NB4 (cell line): ENCODE measurements around the gene PAFAH1B1.
"Not testable (repeated sequence)": the region's sequence is repeated elsewhere in the genome, so short reads cannot be mapped to it uniquely, and the experiment has no call there.

ENCODE experiments used
- DNase-seq: peaks from one replicate; pipeline ENCODE4 v3.0.0; 2010; ENCODE audit warnings: low read depth
- H3K4me3 ChIP-seq: one replicate; pipeline ENCODE4 v1.5.1; 2011; ENCODE audit warnings: mild to moderate bottlenecking, low read depth, low read length, moderate library complexity
- MAX ChIP-seq: IDR thresholded peaks from 2 replicates; pipeline ENCODE4 v1.6.1; 2011; ENCODE audit warnings: low read depth, low read length
- MYC ChIP-seq: IDR thresholded peaks from 2 replicates; pipeline ENCODE4 v1.6.1; 2011; ENCODE audit warnings: low read depth, low read length
- POLR2A ChIP-seq: IDR thresholded peaks from 2 replicates; pipeline ENCODE4 v1.6.1; 2011; ENCODE audit warnings: mild to moderate bottlenecking; ENCODE audit not compliant: insufficient read length; ENCODE audit errors: extremely low read depth
- TF ChIP-seq, protein P1 (sequence below): IDR thresholded peaks from one replicate; pipeline ENCODE4 v1.5.1; 2012; ENCODE audit warnings: low read depth, low read length

The PAFAH1B1 gene

DNA sequence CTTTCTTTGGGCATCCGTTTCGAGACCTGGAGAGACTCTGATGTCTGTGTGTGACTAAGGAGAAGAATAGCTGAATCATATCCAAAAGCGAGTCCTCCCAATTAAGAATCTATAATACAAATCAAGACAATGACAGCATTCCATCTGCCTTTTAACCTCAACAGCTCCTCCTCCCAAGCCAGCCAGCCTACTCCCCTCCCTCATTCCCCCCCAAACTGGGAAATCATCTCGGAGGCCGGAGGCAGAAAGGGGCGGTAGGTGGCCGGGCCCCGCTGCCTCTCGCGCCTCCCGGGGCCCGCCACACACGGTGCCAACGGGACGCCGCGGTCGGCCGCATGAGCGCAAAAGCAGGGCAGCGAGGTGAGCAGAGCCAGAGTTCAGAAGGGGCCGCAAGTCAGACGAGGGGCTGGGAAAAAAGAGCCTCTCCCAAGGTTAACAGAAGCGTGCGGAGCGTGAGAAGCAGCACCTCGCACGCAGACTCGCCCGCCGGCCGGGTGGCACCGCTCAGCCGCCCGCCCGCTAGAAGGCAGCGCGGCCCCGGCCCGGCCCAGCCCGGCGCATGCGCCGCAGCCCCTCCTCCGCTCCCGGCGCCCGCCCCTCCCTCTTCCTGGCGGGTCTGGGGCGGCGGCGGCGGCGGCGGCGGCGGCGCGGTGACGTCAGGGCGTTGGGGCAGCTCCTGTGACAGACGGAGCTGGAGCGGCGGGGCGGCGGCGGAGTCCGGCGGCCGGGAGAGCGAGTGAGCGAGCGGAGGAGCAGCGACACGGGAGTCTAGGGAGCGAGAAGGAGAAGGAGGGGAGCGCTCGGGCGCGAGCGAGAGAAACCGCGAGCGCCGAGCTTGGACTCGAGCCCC lies at the start of gene PAFAH1B1:
Gene PAFAH1B1 (plus strand): TSS at position 684 of the 850 bp plus-strand sequence. CDS start 44,635 bp downstream, outside the sequence.
- H3K4me3 ChIP-seq, result peak within 1 kb of the TSS; percentile 81
- peak; percentile 89 for DNase-seq
- TF ChIP-seq POLR2A, result peak; percentile 81
- TF ChIP-seq MAX, result no peak
- TF ChIP-seq MYC, result 0 out of 2 replicates have a peak, but pooled peaks have one; percentile 30
- TF ChIP-seq, protein P1, sequence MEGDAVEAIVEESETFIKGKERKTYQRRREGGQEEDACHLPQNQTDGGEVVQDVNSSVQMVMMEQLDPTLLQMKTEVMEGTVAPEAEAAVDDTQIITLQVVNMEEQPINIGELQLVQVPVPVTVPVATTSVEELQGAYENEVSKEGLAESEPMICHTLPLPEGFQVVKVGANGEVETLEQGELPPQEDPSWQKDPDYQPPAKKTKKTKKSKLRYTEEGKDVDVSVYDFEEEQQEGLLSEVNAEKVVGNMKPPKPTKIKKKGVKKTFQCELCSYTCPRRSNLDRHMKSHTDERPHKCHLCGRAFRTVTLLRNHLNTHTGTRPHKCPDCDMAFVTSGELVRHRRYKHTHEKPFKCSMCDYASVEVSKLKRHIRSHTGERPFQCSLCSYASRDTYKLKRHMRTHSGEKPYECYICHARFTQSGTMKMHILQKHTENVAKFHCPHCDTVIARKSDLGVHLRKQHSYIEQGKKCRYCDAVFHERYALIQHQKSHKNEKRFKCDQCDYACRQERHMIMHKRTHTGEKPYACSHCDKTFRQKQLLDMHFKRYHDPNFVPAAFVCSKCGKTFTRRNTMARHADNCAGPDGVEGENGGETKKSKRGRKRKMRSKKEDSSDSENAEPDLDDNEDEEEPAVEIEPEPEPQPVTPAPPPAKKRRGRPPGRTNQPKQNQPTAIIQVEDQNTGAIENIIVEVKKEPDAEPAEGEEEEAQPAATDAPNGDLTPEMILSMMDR, result no peak

GRCh38 chr17:2545393-2545792 lies 48.1 kb upstream of the PAFAH1B1 start:
- DNase-seq, result no peak
- TF ChIP-seq POLR2A, result no peak
- TF ChIP-seq MAX, result no peak
- TF ChIP-seq MYC, result no peak
- TF ChIP-seq, protein P1, result no peak
- no peak overlapping the region for H3K4me3 ChIP-seq

GRCh38 chr17:2547176-2547575 lies 46.3 kb upstream of the PAFAH1B1 start:
- DNase-seq, result no peak
- H3K4me3 ChIP-seq, result no peak overlapping the region
- no peak for TF ChIP-seq MYC
- TF ChIP-seq POLR2A, result no peak
- TF ChIP-seq, protein P1, result no peak
- TF ChIP-seq MAX, result no peak

DNA sequence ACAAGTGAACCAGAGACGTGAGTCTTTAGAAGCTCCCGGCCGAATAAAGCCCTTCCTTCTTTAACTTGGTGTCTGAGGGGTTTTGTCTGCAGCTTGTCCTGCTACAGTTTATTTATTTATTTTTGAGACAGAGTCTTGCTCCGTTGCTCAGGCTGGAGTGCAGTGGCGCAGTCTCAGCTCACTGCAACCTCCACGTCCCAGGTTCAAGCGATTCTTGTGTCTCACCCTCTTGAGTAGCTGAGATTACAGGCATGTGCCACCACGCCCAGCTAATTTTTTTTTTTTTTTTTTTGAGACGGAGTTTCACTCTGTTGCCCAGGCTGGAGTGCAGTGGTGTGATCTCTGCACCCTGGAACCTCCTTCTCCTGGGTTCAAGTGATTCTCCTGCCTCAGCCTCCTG lies 45.4 kb upstream of the PAFAH1B1 start:
- not testable (repeated sequence) for H3K4me3 ChIP-seq, DNase-seq

DNA sequence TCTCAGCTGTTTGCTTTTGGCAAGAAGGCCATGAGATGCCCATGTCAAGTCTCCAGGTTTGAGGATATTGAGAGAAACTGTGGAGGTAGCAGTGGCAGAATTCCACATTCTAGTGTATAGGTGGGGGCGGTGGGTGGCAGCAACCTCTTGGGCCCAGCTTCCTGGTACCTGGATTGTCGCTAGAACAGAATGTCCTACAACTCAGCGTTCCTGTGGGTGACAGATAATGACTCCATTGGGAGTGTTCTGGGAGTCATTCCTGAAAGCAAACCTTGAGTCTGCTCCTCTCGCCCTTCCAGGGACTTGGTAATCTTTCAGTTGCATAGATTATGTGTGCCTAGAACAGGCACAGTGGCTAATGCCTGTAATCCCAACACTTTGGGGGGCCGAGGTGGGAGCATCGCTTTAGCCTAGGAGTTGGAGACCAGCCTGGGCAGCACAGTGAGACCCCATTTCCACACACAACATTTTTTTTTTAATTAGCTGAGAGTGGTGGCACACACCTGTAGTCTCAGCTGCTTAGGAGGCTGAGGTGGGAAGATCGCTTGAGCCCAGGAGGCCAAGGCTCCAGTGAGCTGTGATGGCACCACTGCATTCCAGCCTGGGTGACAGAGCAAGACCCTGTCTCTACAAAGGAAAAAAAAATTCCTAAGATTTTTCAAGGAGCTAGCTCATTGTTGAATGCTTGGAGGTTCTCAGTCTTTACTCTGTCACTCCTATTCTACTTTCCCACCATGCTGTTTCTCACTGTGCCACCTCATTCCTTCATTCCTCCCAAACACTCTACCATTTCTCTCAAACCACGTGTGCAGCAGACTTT lies 43.9 kb upstream of the PAFAH1B1 start:
- DNase-seq, result no peak
- TF ChIP-seq MYC (no peak), MAX (no peak), POLR2A (no peak)
- TF ChIP-seq, protein P1, result no peak
- H3K4me3 ChIP-seq, result no peak overlapping the region

DNA sequence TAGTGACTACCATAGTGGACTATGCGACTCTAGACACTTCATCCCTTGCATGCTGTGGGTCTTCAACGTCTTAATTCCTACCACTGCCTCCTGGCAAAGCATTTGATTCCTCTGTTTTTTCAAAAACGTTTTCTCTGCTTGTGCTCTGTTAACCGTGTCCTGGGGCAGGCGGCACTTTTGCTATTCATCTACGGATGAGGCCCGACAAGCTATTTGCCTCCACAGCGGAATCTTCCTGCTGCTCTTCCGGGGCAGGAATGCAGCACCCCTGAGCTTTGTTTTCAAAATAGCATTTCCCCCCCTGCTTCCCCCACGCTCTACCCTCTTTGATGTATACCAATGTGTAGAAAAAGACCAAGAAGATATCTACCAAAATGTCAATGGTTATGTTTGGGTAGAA lies 42.0 kb upstream of the PAFAH1B1 start:
- no peak overlapping the region for H3K4me3 ChIP-seq
- TF ChIP-seq POLR2A (no peak), MYC (no peak), MAX (no peak)
- TF ChIP-seq, protein P1, result no peak
- no peak for DNase-seq
